SK-N-SH treated with all-trans-retinoic acid at 6 μM for 48 hours (cell line): ENCODE data around the gene PALD1.

Experiments used
- BACH2 ChIP-seq: fragments of 250-450 bp; sonication (Bioruptor Pico); IDR thresholded peaks from 2 replicates; pipeline ENCODE4 v1.9.0; 2021; ENCODE audit warnings: mild to moderate bottlenecking, borderline replicate concordance
- PATZ1 ChIP-seq: fragments of 250-450 bp; sonication (Bioruptor Pico); IDR thresholded peaks from 2 replicates; pipeline ENCODE4 v1.8.0; 2020; ENCODE audit warnings: mild to moderate bottlenecking, moderate library complexity, borderline replicate concordance
- TCF4 ChIP-seq: fragments of 250-450 bp; sonication (Bioruptor Pico); IDR thresholded peaks from 2 replicates; pipeline ENCODE4 v1.8.0; 2021; ENCODE audit warnings: mild to moderate bottlenecking, moderate library complexity, borderline replicate concordance
- ZFP3 ChIP-seq: fragments of 250-450 bp; sonication (Bioruptor Pico); IDR thresholded peaks from 2 replicates; pipeline ENCODE4 v1.5.0; 2020; ENCODE audit warnings: mild to moderate bottlenecking, moderate library complexity
- ZNF565 ChIP-seq: fragments of 450-650 bp; formaldehyde crosslinking; conservative IDR thresholded peaks from 2 replicates; pipeline ENCODE4 v1.5.0; 2020; ENCODE audit warnings: low read depth, mild to moderate bottlenecking, moderate library complexity

- TF ChIP-seq PATZ1 = no peak
- no peak for TF ChIP-seq ZFP3 (CRISPR knock-in tag)
- TF ChIP-seq ZNF565 (CRISPR knock-in tag) = no peak
- no peak for TF ChIP-seq TCF4
- TF ChIP-seq BACH2 (CRISPR knock-in tag) = no peak
Observed at GRCh38 chr10:70564901-70565351, 86.4 kb downstream of the PALD1 start.
